Pons (tissue), 1 donor: ENCODE measurements around the gene DNAJC4.
"Not testable (repeated sequence)": the region's sequence is repeated elsewhere in the genome, so short reads cannot be mapped to it uniquely, and the experiment has no call there.

Experiments
- DNase-seq: peaks from one replicate; pipeline ENCODE4 v3.0.0-alpha.2; 2016; ENCODE audit warnings: low spot score

The DNAJC4 gene

GRCh38 chr11:64245797-64246620, 15.7 kb downstream of the DNAJC4 start:
- DNase-seq = no peak

- DNase-seq = not testable (repeated sequence)
Measured at GRCh38 chr11:64246621-64246870, 16.2 kb downstream of the DNAJC4 start.

GRCh38 chr11:64246871-64247728, 16.8 kb downstream of the DNAJC4 start, which contains the start of gene PPP1R14B:
TSS of gene PPP1R14B (minus strand) at chr11:64246943. CDS start at chr11:64246673, 270 bp downstream.
- no peak for DNase-seq

- DNase-seq = no peak
Measured at GRCh38 chr11:64247729-64248531, 17.6 kb downstream of the DNAJC4 start.

GRCh38 chr11:64248578-64248977, 18.2 kb downstream of the DNAJC4 start:
- DNase-seq = no peak

- DNase-seq = no peak
Measured at GRCh38 chr11:64249038-64249437, 18.7 kb downstream of the DNAJC4 start.

GRCh38 chr11:64249563-64250414, 19.4 kb downstream of the DNAJC4 start:
- no peak for DNase-seq

GRCh38 chr11:64250415-64251015, 20.2 kb downstream of the DNAJC4 start:
- no peak for DNase-seq

DNA sequence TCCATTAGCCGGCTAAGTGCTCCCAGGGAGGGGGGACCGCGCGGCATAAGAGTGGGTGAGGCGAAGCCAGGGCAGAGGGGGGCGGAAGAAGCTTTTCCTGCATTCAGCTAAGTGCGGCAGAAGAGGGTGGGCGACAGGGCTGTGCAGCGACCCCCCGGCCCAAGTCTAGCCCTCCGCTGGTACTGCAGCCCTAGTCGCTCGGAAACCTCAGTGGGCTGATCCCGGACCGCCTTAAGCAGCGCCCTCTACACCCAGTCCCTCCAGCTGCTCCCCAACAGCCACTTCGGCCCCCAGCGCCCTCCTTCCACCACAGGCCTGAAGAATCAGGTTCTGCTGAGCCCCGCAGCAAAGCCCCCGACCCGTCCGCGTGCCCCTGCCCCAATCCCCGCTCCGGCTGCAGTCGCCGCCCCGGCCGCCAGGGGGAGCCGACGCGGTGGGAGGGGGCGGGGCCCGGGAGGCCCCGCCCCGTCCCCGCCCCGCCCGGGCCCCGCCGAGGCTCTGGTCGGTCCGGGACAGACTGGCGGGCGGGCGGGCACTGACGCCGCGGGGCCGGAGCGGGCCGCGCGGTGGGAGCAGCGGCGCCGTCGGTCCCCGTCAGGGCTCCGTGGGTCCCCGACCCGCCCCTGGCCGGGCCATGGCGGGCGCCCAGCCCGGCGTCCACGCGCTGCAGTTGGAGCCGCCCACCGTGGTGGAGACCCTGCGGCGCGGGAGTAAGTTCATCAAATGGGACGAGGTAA, 20.8 kb downstream of the DNAJC4 start, which contains the start of gene PLCB3:
PLCB3 (plus strand) TSS at position 515 of the 737 bp plus-strand sequence; CDS start at position 635, 120 bp downstream.
- DNase-seq = no peak

DNA sequence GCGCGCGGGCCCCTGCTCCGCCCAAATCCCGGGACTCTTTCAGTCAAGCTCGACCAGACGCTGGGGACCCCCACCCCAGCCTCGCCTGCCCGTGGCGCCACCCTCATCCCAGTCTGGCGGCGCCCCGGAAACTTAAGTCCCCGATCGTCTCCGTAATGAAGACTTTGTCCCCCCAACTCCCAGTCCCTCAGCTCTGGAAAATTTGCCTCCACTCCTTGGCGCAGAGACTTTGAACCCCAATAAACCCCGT, 21.3 kb downstream of the DNAJC4 start:
- DNase-seq = no peak

- DNase-seq = no peak
Measured at GRCh38 chr11:64252003-64252872, 21.9 kb downstream of the DNAJC4 start.

DNA sequence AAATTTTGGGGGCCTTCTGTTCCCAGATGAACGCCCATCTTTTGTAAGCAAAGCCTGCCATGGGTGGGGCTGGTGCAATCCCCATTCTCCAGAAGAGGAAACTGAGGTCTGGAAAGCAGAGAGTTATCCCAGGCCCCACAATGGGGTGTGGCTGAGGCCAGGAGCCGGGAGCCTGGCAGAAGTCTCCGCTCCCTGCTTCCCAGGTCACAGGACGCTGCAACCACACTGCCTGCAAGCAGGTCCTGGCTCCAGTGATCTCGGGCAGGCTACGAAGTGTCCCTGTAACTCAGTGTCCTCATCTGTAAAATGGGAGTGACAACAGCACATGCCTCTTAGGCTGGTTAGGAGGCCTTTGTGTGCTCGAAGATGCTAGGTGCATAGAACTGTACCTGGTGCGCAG, 22.7 kb downstream of the DNAJC4 start:
- DNase-seq = no peak

GRCh38 chr11:64253481-64253880, 23.1 kb downstream of the DNAJC4 start:
- no peak for DNase-seq

GRCh38 chr11:64254326-64254725, 24.0 kb downstream of the DNAJC4 start:
- DNase-seq = no peak

- no peak for DNase-seq
Measured at GRCh38 chr11:64255135-64256128, 25.1 kb downstream of the DNAJC4 start.

DNA sequence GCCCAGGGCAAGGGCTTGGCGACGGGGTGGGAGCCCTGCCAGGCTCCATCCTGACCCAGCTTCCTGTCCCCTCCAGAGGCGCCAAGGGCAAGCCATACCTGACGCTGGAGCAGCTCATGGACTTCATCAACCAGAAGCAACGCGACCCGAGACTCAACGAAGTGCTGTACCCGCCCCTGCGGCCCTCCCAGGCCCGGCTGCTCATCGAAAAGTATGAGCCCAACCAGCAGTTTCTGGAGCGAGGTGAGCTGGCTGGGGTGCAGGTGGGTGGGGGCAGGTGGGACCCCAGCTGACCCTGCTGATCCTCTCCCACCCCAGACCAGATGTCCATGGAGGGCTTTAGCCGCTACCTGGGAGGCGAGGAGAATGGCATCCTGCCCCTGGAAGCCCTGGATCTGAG, 26.0 kb downstream of the DNAJC4 start:
- no peak for DNase-seq

DNA sequence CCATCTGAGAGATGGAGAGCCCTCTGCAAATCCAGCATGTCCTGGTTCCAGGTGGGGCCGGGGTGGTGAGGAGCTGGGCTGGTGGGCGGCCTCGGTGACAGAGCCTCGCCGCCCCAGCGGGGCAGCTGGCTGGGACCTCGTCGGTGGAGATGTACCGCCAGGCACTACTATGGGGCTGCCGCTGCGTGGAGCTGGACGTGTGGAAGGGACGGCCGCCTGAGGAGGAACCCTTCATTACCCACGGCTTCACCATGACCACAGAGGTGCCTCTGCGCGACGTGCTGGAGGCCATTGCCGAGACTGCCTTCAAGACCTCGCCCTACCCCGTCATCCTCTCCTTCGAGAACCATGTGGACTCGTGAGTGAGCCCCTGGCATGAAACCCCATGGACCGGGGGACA, 28.0 kb downstream of the DNAJC4 start:
- DNase-seq = no peak

DNA sequence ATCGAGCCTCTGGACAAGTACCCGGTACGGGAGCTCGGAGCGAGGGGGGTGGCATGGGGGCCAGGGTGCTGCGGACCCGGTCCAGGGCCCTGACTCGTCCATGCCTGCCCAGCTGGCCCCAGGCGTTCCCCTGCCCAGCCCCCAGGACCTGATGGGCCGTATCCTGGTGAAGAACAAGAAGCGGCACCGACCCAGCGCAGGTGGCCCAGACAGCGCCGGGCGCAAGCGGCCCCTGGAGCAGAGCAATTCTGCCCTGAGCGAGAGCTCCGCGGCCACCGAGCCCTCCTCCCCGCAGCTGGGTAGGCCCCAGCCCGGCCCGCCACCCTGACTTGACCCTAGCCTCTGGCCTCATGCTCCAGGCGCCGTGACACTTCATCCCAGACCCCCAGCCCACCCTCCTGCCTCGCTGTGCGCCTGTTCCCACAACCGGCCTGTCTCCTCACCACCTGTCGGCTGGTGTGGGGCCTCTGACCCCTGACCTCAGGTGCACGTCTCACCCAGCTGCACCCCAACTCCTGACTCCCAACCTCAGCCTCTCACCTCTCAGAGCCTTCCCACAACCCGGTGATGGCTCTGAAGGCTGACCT, 28.7 kb downstream of the DNAJC4 start:
- no peak for DNase-seq
